B cell (primary cell): Measurements from ENCODE around the gene ZBTB44. TPM values are rescaled to one million over a fixed set of nuclear protein-coding genes. Genes with fewer than 3 reads are reported as not detected.

Experiments used
- ATAC-seq: fragments of 200-7000 bp; cut with Tn5 transposase; one replicate; pipeline ENCODE4 v1.10.0; 2021; ENCODE audit warnings: low read depth, mild to moderate bottlenecking, moderate number of reproducible peaks, moderate library complexity
- CTCF ChIA-PET: fragments of 350-600 bp; sonication (Branson Sonifier 250); formaldehyde crosslinking; loops from one replicate; lab custom pipeline; 2021; ENCODE audit warnings: antibody characterized with exemption, inconsistent platforms; lab: Charles Lee
- POLR2A ChIA-PET: fragments of 350-600 bp; sonication (Branson Sonifier 250); formaldehyde crosslinking; loops from one replicate; lab custom pipeline; 2021; ENCODE audit warnings: antibody characterized with exemption; lab: Charles Lee
- DNase-seq: peaks from one replicate; pipeline ENCODE4 v3.0.0; 2013
- H2AFZ ChIP-seq: 2 replicates; pipeline ENCODE4 v1.6.1; 2012; ENCODE audit warnings: mild to moderate bottlenecking, low read depth, low read length; ENCODE audit not compliant: insufficient read depth, poor library complexity, severe bottlenecking
- H3K27ac ChIP-seq, 2 donors: 1 replicate in 1 of 2; 2 replicates in 1 of 2; pipeline ENCODE4 v1.5.1; 2012 to 2013; ENCODE audit warnings: low read length in 2 of 2, mild to moderate bottlenecking in 2 of 2, moderate library complexity in 1 of 2
- H3K27me3 ChIP-seq, 4 experiments: fragments of 200-600 bp in 1 of 4; sonication (generic) in 1 of 4; replicated peaks in 1 of 4; 1 replicate in 2 of 4; 2 replicates in 2 of 4; pipeline versions ENCODE4 v1.6.1 to v1.7.0; 2013 to 2016; ENCODE audit warnings: low read length in 3 of 4, mild to moderate bottlenecking in 2 of 4, mixed read lengths in 1 of 4, moderate library complexity in 1 of 4; ENCODE audit not compliant: insufficient read depth in 4 of 4, control insufficient read depth in 3 of 4; ENCODE audit errors: control extremely low read depth in 1 of 4
- H3K36me3 ChIP-seq, 2 experiments: replicated peaks in 1 of 2; 1 replicate in 1 of 2; 2 replicates in 1 of 2; pipeline versions ENCODE4 v1.6.1 to v1.7.1; 2013; ENCODE audit warnings: low read length in 1 of 2; ENCODE audit not compliant: insufficient read depth in 2 of 2, control insufficient read depth in 1 of 2; ENCODE audit errors: control extremely low read depth in 1 of 2, extremely low read depth in 1 of 2
- H3K4me1 ChIP-seq, 2 donors: fragments of 200-600 bp in 1 of 2; sonication (generic) in 1 of 2; 1 replicate in 1 of 2; 2 replicates in 1 of 2; pipeline versions ENCODE4 v1.5.1 to v1.6.1; 2013 to 2017; ENCODE audit warnings: low read length in 2 of 2; ENCODE audit not compliant: control insufficient read depth in 2 of 2, insufficient read depth in 2 of 2
- H3K4me2 ChIP-seq: replicated peaks from 2 replicates; pipeline ENCODE3; 2012; ENCODE audit warnings: mild to moderate bottlenecking, low read depth, low read length; ENCODE audit not compliant: poor library complexity, severe bottlenecking
- H3K4me3 ChIP-seq, 5 experiments: fragments of 200-600 bp in 1 of 5; sonication (generic) in 1 of 5; 1 replicate in 3 of 5; 2 replicates in 2 of 5; pipeline versions ENCODE4 v1.5.1 to v1.7.0; 2011 to 2016; ENCODE audit warnings: low read length in 4 of 5, mild to moderate bottlenecking in 4 of 5, low read depth in 2 of 5, control low read depth in 1 of 5, moderate library complexity in 1 of 5; ENCODE audit not compliant: insufficient read depth in 1 of 5; ENCODE audit errors: control extremely low read depth in 1 of 5, extremely low read depth in 1 of 5
- H3K79me2 ChIP-seq: fragments of 200-600 bp; sonication (generic); one replicate; pipeline ENCODE4 v1.6.0; 2016; ENCODE audit warnings: low read length; ENCODE audit not compliant: control insufficient read depth, insufficient read depth
- H3K9ac ChIP-seq: fragments of 200-600 bp; sonication (generic); 2 replicates; pipeline ENCODE4 v1.6.1; 2017; ENCODE audit warnings: mild to moderate bottlenecking, low read length, moderate library complexity
- H3K9me3 ChIP-seq, 3 donors: one replicate each; pipeline versions ENCODE4 v1.6.1 to v1.7.1; 2013; ENCODE audit warnings: low read length in 2 of 3; ENCODE audit not compliant: control insufficient read depth in 2 of 3, insufficient read depth in 1 of 3; ENCODE audit errors: control extremely low read depth in 1 of 3
- H4K20me1 ChIP-seq: 2 replicates; pipeline ENCODE4 v1.6.0; 2012; ENCODE audit warnings: mild to moderate bottlenecking, low read length; ENCODE audit not compliant: insufficient read depth, control insufficient read depth, poor library complexity, severe bottlenecking
- H3K27ac Mint-ChIP-seq: one replicate; pipeline ENCODE4 v1.8.0; 2021; ENCODE audit warnings: mixed read lengths
- H3K27me3 Mint-ChIP-seq: one replicate; pipeline ENCODE4 v1.8.0; 2021; ENCODE audit warnings: mixed read lengths
- H3K4me1 Mint-ChIP-seq: one replicate; pipeline ENCODE4 v1.8.0; 2021; ENCODE audit warnings: mixed read lengths
- H3K4me3 Mint-ChIP-seq: one replicate; pipeline ENCODE4 v1.8.0; 2021; ENCODE audit warnings: mixed read lengths
- H3K9me3 Mint-ChIP-seq: one replicate; pipeline ENCODE4 v1.8.0; 2022; ENCODE audit warnings: mixed read lengths; ENCODE audit not compliant: insufficient read depth
- EZH2 ChIP-seq: IDR thresholded peaks from 2 replicates; pipeline ENCODE4 v1.6.1; 2012; ENCODE audit warnings: borderline replicate concordance, low read depth, mild to moderate bottlenecking, moderate library complexity, low read length; ENCODE audit not compliant: insufficient read depth, poor library complexity, severe bottlenecking
- WGBS: methylation state at CpG from one replicate; pipeline ENCODE4 v1.1.5; 2013; ENCODE audit warnings: missing lambda C conversion rate; ENCODE audit not compliant: insufficient coverage; 5-methylcytosine and 5-hydroxymethylcytosine counted together
- intact Hi-C: fragments of 100-400 bp; cut with micrococcal nuclease; formaldehyde crosslinking; loops from one replicate; pipeline ENCODE4 v1.10.0; 2022
- polyA plus RNA-seq: library from polyadenylated mRNA; depleted of rRNA; stranded (reverse); fragments of >200 nt; gene quantifications from 2 replicates; pipeline ENCODE4 v1.2.3, GENCODE V29; 2012
- total RNA-seq, 2 donors: library from RNA; stranded (reverse); fragments of 120-200 nt in 1 of 2; gene quantifications; 1 replicate in 1 of 2; 2 replicates in 1 of 2; pipeline versions ENCODE4 v1.2.3 to v1.2.4, GENCODE V29; 2013 to 2022
- TF ChIP-seq, protein P1 (sequence below): fragments of 200-600 bp; IDR thresholded peaks from one replicate; pipeline ENCODE4 v1.8.0; 2022; ENCODE audit warnings: antibody characterized with exemption, mild to moderate bottlenecking

Gene ZBTB44
- total and polyA plus RNA-seq, 2 donors (not counting 1 experiment from before 2014, with no cell fraction given), result 23.3 to 89.4 TPM

DNA sequence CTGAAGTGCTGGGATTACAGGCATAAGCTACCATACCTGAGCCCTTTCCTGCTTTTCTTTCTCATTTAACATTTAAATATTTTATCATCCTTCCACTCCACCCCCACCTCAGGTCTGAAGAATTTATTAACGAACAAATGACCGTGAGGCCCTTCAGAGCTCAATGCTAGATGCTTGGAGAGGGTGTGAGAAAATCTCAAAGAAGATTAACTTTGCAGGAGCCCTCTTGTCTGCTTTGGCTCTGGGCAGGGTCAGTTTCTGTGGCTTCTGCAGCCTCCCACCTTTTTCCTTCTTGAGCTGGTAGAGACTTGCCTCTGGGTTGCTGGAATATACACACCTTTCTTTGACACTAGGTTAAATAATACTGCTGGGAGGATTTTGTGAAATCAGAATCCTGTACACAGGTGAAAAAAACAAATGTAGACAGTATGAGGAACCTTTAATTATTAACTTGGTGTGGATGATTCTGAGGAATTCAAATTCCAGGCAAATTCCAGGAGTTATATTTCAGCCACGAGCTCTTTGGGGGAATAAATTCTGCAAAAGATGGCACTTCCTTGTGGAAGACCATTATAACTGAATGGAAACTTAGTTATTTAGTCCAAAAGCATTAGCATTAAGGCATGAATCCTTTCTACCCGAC lies 3.4 kb upstream of the ZBTB44 start:
- no peaks in the 10 kb centered on the region for H3K27me3 ChIP-seq
- H4K20me1 ChIP-seq, result no peaks in the 10 kb centered on the region
- no peak overlapping the region for H3K27ac Mint-ChIP-seq
- no peaks in the 10 kb centered on the region for H3K9me3 Mint-ChIP-seq
- no peak overlapping the region for H3K4me3 ChIP-seq
- TF ChIP-seq EZH2, result no peak
- TF ChIP-seq, protein P1, sequence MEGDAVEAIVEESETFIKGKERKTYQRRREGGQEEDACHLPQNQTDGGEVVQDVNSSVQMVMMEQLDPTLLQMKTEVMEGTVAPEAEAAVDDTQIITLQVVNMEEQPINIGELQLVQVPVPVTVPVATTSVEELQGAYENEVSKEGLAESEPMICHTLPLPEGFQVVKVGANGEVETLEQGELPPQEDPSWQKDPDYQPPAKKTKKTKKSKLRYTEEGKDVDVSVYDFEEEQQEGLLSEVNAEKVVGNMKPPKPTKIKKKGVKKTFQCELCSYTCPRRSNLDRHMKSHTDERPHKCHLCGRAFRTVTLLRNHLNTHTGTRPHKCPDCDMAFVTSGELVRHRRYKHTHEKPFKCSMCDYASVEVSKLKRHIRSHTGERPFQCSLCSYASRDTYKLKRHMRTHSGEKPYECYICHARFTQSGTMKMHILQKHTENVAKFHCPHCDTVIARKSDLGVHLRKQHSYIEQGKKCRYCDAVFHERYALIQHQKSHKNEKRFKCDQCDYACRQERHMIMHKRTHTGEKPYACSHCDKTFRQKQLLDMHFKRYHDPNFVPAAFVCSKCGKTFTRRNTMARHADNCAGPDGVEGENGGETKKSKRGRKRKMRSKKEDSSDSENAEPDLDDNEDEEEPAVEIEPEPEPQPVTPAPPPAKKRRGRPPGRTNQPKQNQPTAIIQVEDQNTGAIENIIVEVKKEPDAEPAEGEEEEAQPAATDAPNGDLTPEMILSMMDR, result no peak
- no peak overlapping the region for H3K27ac ChIP-seq
- H3K4me3 Mint-ChIP-seq, result no peak overlapping the region
- no peak overlapping the region for H3K9ac ChIP-seq
- peaks cover 0 to 7% (median 0%) of the 10 kb centered on the region in 3 donors for H3K9me3 ChIP-seq
- no peaks in the 10 kb centered on the region for H3K27me3 Mint-ChIP-seq
- intact Hi-C loops, result loop anchor here (10.0 kb wide), 1 partner anchor 153 kb away; no protein-coding TSS in a partner anchor
- H3K4me1 Mint-ChIP-seq, result peaks cover 19% of the 10 kb centered on the region
- no peak for ATAC-seq
- no peak overlapping the region for H2AFZ ChIP-seq
- DNase-seq, result no peak
- ChIA-PET CTCF (interaction anchor here (0.6 kb wide), 1 partner anchor 173 kb away, joined by 3 read pairs; no protein-coding TSS in a partner anchor), POLR2A (interaction anchor here (1.2 kb wide), 1 partner anchor 105 kb away, joined by 6 read pairs; no protein-coding TSS in a partner anchor)
- WGBS, result no CpG with 5 or more reads among the region's 4 CpGs
- peaks cover 13 to 17% of the 10 kb centered on the region in 2 donors for H3K4me1 ChIP-seq
- peaks cover 10% of the 10 kb centered on the region for H3K79me2 ChIP-seq
- H3K36me3 ChIP-seq, result no peaks in the 10 kb centered on the region
- no peak overlapping the region for H3K4me2 ChIP-seq

DNA sequence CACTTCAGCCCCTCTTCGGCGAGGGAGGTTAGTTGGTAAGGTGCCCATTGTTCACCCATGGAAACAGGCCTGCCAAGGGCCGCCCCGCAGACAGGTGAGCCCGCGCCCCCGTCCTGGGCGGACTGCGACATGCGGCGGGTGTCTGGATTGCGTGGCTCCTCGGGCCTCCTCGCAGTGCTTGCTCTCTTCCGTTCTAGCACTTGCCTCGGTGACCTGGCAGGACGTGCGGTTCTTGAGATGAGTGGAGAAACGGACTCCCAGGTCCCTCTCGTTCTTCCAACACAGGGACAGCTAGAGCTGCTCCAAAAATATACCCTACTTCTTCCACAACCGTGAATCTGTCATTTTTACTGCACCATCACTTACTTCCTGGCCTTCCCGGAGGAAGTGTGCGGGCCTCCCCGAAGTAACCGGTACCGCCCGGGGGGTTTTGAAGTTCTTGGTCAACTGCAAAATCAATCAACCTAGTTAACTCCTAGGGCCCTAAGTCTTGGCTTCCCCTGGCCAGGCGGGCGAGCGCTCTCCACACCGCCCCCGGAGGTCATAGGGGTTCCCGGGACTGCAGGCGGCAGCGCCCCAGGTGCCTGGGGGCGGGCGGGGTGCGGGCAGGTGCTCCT lies 745 bp upstream of the ZBTB44 start:
- no peak for TF ChIP-seq EZH2
- TF ChIP-seq, protein P1, result peak; percentile 62
- peak overlapping the region; percentile 98 for H3K27ac Mint-ChIP-seq
- 18% methylated on average over 37 of the region's 38 CpGs for WGBS
- H3K4me1 Mint-ChIP-seq, result peaks cover 37% of the 10 kb centered on the region
- H3K27me3 ChIP-seq, result no peaks in the 10 kb centered on the region
- H3K4me1 ChIP-seq, result peaks cover 14 to 24% of the 10 kb centered on the region in 2 donors
- H3K27me3 Mint-ChIP-seq, result no peaks in the 10 kb centered on the region
- DNase-seq, result peak; percentile 70
- no peaks in the 10 kb centered on the region for H3K36me3 ChIP-seq
- H4K20me1 ChIP-seq, result peaks cover 3% of the 10 kb centered on the region
- H3K4me3 Mint-ChIP-seq, result peak overlapping the region; percentile 97
- no peaks in the 10 kb centered on the region for H3K9me3 Mint-ChIP-seq
- H3K27ac ChIP-seq, result peak overlapping the region; percentile 81 to 84
- ChIA-PET CTCF (interaction anchor here (0.7 kb wide), 1 partner anchor 103 kb away, joined by 4 read pairs; no protein-coding TSS in a partner anchor), POLR2A (no interaction called here)
- ATAC-seq, result peak; percentile 12
- peak overlapping the region; percentile 44 to 75 (median 56) for H3K4me3 ChIP-seq
- H3K9me3 ChIP-seq, result no peaks in the 10 kb centered on the region
- H3K4me2 ChIP-seq, result peak overlapping the region; percentile 83
- H2AFZ ChIP-seq, result peak overlapping the region; percentile 81
- intact Hi-C loops, result loop anchor here (1.0 to 10.0 kb wide), 4 partner anchors 151 to 601 kb away; partner anchors contain the start of genes APLP2, NFRKB and SNX19
- H3K79me2 ChIP-seq, result peaks cover 37% of the 10 kb centered on the region
- peak overlapping the region; percentile 69 for H3K9ac ChIP-seq
